HL-60 (cell line): Measurements from ENCODE around the gene SPG21.

ENCODE experiments used
- DNase-seq, 2 experiments: peaks; one replicate each; pipeline ENCODE4 v3.0.0-alpha.2; 2010 to 2020; ENCODE audit warnings: low read depth in 1 of 2, low spot score in 1 of 2
- H3K27ac ChIP-seq: fragments of 250-450 bp; sonication (Bioruptor Pico); replicated peaks from 2 replicates; pipeline ENCODE4 v1.5.1; 2020; ENCODE audit warnings: mild to moderate bottlenecking, moderate library complexity
- H3K27me3 ChIP-seq: fragments of 250-450 bp; sonication (Bioruptor Pico); 2 replicates; pipeline ENCODE4 v1.5.1; 2021; ENCODE audit warnings: mild to moderate bottlenecking, moderate library complexity; ENCODE audit not compliant: insufficient read depth, poor library complexity, severe bottlenecking
- H3K4me3 ChIP-seq: replicated peaks from 2 replicates; pipeline ENCODE4 v1.5.1; 2011; ENCODE audit warnings: mild to moderate bottlenecking, control low read depth, low read length; ENCODE audit not compliant: insufficient read depth
- CTCF ChIP-seq: IDR thresholded peaks from one replicate; pipeline ENCODE4 v1.5.1; 2011; ENCODE audit warnings: low read length, control low read depth, inconsistent platforms; ENCODE audit not compliant: insufficient read depth
- GABPA ChIP-seq: IDR thresholded peaks from 2 replicates; pipeline ENCODE4 v1.6.1; 2012; ENCODE audit warnings: low read depth
- POLR2AphosphoS5 ChIP-seq: IDR thresholded peaks from 2 replicates; pipeline ENCODE4 v1.6.1; 2012; ENCODE audit warnings: low read depth
- SPI1 ChIP-seq: IDR thresholded peaks from 2 replicates; pipeline ENCODE4 v1.6.1; 2012; ENCODE audit warnings: low read depth, mild to moderate bottlenecking, borderline replicate concordance
- TF ChIP-seq, protein P1 (sequence below): IDR thresholded peaks from 2 replicates; pipeline ENCODE4 v1.6.1; 2012; ENCODE audit warnings: low read depth; ENCODE audit not compliant: insufficient replicate concordance

Gene SPG21

GRCh38 chr15:64919721-64920120 lies 70.0 kb downstream of the SPG21 start:
- no peak overlapping the region for H3K27ac ChIP-seq
- no peak for DNase-seq
- TF ChIP-seq SPI1, result no peak
- TF ChIP-seq, protein P1, sequence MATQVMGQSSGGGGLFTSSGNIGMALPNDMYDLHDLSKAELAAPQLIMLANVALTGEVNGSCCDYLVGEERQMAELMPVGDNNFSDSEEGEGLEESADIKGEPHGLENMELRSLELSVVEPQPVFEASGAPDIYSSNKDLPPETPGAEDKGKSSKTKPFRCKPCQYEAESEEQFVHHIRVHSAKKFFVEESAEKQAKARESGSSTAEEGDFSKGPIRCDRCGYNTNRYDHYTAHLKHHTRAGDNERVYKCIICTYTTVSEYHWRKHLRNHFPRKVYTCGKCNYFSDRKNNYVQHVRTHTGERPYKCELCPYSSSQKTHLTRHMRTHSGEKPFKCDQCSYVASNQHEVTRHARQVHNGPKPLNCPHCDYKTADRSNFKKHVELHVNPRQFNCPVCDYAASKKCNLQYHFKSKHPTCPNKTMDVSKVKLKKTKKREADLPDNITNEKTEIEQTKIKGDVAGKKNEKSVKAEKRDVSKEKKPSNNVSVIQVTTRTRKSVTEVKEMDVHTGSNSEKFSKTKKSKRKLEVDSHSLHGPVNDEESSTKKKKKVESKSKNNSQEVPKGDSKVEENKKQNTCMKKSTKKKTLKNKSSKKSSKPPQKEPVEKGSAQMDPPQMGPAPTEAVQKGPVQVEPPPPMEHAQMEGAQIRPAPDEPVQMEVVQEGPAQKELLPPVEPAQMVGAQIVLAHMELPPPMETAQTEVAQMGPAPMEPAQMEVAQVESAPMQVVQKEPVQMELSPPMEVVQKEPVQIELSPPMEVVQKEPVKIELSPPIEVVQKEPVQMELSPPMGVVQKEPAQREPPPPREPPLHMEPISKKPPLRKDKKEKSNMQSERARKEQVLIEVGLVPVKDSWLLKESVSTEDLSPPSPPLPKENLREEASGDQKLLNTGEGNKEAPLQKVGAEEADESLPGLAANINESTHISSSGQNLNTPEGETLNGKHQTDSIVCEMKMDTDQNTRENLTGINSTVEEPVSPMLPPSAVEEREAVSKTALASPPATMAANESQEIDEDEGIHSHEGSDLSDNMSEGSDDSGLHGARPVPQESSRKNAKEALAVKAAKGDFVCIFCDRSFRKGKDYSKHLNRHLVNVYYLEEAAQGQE, result no peak
- no peak for TF ChIP-seq POLR2AphosphoS5
- TF ChIP-seq CTCF, result no peak
- no peak for TF ChIP-seq GABPA
- H3K27me3 ChIP-seq, result no peaks in the 10 kb centered on the region
- no peak overlapping the region for H3K4me3 ChIP-seq

DNA sequence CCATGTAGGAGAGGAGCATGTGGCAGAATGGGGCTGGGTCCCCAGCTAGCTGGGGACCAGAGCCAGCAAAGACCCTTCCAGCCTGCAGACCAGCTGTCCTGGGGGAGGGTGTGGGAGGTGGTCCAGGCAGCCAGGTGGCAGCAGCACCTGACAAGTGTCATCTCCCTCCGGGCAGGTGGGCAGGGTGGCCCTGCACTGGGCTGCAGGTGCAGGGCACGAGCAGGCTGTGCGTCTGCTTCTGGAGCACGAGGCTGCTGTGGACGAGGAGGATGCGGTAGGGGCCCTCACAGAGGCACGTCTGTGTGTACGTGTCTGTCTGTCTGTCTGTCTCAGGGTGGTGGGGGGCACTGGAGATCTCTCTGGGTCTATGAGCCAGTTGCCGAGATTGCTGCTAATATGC lies 72.5 kb downstream of the SPG21 start:
- no peak for TF ChIP-seq GABPA
- no peak for TF ChIP-seq SPI1
- no peak for TF ChIP-seq CTCF
- TF ChIP-seq, protein P1, result no peak
- TF ChIP-seq POLR2AphosphoS5, result no peak
- Histone ChIP-seq H3K27me3 (no peaks in the 10 kb centered on the region), H3K4me3 (no peak overlapping the region), H3K27ac (no peak overlapping the region)
- no peak for DNase-seq

DNA sequence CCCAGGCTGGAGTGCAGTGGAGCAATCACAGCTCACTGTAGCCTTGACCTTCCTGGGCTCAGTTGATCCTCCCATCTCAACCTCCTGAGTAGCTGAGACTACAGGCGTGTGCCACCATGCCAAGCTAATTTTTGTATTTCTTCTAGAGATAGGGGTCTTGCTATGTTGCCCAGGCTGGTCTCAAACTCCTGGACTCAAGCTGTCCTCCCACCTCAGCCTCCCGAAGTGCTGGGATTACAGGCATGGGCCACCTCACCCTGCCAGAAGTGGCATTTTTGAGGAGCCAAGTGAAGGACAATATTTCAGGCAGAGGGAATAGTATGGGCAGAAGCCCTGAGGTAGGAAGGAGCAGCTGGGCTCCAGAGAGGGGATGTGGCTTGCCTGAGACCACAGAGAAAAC lies 73.3 kb downstream of the SPG21 start:
- H3K4me3 ChIP-seq, result no peak overlapping the region
- TF ChIP-seq GABPA, result no peak
- TF ChIP-seq, protein P1, result no peak
- TF ChIP-seq POLR2AphosphoS5, result no peak
- TF ChIP-seq CTCF, result no peak
- TF ChIP-seq SPI1, result no peak
- H3K27me3 ChIP-seq, result peaks cover 2% of the 10 kb centered on the region
- H3K27ac ChIP-seq, result no peak overlapping the region
- no peak for DNase-seq
